ENCODE measurements around the gene CCL17.
"Not testable (repeated sequence)": the region's sequence is repeated elsewhere in the genome, so short reads cannot be mapped to it uniquely, and the experiment has no call there.

Gene CCL17

DNA sequence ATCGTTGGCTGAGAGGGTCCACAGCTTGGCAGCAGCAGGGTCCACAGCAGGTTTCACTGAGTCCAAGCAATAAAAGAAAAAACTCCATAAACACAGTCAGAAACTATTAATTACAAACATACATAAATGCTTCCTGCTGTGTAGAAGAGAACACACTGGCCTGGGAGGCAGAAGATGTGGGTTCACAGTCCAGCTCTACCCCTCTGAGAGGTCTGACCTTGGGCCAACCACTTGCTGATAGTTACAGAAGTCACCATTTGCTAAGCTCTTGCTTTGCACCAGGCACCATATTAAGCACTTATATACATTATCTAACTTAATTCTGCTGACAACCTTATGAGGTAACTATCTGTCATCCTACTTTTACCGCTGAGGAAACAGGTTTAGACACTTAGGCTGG, 27.9 kb downstream of the CCL17 start:
- no peak for DNase-seq (ENCODE audit: low read depth)

DNA sequence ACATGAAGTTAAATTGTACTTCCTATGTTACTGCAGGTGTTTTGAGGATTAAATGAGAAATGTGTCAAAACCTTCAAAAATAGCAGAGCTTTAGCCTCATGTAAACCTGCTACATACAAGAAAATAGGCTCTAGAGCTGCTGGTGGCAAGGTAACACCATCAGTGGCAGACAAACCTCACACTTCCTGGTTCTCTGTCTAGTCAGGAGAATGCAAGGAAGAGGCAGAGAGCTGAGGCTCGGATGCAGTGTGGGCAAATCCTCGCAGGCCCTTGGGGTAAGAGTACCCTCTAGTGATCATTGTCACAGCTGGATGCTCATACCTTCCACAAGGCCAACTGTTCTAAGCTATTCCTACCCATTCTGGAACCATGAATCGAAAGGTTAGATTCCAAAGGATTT, 28.4 kb downstream of the CCL17 start:
- DNase-seq (ENCODE audit: low read depth) = no peak

DNA sequence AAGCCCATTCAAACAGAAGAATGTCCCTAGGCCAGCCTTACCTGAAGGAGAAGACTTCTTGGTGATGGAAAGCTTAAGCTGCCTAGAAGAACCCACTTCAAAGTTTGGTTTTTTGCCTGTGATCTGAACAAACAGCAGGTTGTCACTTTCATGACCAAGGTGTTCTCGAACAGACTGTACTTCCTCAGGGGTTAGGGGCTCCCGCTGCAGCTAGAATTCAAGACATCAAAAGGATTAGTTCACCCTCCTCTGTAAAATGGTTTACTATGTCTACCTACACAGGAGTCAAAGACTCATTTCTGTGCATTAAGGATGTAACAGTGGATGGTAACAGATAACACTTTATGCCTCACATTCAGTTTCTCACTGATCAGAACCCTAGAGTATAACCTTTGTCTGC, 29.4 kb downstream of the CCL17 start:
- DNase-seq (ENCODE audit: low read depth) = no peak

DNA sequence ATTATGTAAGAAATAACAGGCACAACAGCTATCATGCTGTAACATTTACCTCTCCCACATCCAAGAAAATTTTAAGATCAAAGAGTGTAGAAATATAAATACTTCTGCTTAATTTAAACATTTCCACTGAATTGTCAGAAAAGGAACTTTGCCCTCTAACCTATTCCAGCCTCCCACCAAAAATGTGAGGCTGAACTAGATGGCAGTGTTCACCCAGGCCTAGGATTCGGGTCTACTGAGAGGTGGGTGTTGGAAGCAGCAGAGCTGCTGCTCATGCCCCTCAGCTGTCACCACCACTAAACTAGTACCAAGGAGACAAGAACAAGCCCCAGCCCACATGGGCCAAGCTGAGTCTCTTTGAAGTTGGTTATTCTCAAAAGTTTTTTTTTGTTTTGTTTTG, 31.3 kb downstream of the CCL17 start:
- no peak for DNase-seq (ENCODE audit: low read depth)

DNA sequence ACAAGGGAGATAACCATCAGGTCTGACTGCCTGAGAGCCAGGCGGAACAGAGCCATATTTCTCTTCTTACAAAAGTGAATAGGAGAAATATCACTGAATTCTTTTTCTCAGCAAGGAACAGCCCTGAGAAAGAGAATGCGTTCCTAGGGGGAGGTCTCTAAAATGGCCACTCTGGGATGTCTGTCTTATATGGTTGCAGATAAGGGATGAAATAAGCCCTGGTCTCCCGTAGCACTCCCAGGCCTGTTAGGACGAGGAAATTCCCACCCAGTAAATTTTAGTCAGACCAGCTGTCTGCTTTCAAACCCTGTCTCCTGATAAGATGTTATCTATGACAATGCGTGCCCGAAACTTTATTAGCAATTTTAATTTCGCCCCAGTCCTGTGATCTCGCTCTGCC, 35.4 kb downstream of the CCL17 start:
- not testable (repeated sequence) for DNase-seq (ENCODE audit: low read depth)

DNA sequence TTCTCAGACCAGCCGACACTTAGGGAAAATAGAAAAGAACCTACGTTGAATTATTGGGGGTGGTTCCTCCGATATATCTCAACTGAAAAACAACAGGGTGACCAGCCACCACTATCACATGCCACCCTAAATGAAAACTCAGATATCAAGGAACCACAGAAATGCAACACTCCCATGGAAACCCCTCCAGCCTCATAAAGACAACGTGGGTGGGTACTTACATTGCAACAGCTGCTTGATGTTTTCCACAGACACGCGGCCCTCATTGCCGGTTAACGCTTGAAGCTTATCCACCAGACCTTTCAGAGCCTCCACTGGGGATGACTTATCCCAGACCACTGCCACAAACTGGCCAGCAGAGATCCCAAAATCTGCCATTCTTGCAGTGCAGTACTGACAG, 36.0 kb downstream of the CCL17 start:
- not testable (repeated sequence) for DNase-seq (ENCODE audit: low read depth)

DNA sequence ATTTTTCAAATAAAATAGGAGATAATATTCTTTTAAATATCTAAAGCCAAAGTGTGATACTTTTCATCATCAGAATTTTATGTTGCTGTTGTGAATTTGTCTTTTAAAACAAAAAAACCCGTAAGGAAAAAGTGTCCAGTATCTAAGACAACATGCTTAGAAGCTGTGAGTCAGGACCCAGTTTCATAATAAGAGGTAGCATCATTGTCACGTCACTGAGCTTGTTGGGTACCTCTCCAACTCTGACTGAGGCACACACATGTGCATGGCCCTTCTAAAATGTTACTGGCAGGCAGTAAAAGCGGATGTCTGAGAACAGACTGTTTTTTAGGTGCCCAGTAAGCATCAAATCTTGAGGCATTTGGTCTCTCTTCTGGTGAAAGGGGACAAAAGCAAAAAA, 40.1 kb downstream of the CCL17 start:
- no peak for DNase-seq (ENCODE audit: low read depth)

DNA sequence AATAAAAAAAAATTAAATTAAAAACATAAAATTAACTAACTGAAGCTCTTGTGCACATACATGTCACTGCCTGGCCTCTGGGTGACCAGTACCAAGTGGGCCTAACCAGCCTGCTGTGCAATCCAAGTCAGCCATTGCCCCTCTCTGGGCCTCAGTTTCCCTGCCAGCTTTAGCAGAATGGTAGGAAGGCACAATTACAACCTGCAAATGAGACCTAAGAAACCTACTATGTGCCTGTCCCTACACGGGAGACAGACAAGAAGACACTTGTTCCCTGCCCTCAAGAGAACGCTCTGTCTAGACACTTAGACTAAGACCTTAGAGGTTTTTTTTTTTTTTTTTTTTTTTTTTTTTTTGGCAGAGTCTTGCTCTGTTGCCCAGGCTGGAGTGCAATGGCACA, 40.9 kb downstream of the CCL17 start:
- no peak for DNase-seq (ENCODE audit: low read depth)

DNA sequence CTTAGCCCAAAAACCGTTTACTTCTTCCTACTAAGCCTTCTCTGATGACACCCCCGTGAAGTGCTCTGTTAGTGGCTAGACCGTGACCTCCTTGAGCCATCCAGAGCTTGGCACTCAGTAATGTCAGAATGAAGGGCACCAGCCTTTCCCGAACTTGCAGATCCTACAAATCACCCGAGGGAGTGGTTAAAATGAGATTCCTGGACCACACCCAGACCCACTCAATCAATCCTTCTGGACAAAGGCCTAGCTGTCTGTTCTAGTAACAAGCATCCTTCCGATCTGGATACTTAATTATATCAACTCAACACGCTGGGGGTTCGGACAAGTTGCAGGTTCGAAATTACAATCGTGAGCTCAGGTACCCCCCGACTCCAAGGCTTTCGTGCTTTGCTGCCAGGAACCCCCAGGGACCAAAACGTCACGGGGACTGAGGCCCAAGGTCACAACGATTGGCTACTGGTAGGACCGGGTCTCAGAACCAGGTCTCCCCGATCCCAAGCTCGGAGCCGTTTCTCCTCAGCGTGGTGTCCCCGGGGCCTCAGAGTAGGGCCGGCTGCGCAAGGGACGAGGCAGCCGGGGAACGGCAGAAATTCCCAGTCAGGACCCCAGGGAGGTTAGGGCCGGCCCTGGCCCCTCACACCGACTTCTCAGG, 42.1 kb downstream of the CCL17 start:
- DNase-seq (ENCODE audit: low read depth) = peak; percentile 6

DNA sequence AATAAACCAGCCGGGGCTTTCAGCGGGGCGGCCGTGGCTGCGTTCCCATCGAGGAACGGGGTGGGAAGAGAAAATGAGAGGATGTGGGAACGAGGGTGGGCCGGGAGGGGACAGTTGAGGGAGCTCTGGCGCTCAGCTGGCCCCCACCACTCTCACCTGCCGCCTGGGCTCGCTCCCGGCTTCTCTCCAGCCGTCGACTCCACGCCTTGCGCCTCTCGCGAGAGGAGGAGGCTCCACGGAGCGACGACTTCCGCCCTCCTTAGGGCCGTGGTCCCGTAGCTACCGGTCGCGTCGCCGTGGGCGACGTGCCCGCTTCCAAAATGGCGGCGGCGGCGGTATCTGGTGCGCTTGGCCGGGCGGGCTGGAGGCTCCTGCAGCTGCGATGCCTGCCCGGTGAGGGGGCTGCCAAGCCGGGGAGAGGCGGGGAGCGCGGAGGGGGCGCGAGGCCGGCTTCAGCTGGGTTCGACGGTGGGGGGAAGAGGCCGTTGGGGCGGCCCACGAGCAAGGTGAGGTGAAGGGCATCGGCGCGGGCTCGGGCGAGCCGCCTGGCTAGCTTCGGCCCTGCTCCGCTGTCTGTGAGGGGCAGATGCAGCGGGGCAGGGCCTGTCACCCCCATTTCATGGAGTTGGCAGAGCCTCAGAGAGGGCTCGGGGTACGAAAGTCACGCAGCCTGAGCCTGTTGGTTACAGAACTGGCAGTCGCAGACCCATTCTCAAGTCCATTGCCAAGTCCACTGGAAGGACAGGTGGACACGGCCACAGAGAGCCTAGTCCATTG, 42.8 kb downstream of the CCL17 start, which contains the start of the genes CIAPIN1 and COQ9:
Gene CIAPIN1 (minus strand): TSS at position 200 of the 777 bp plus-strand sequence. CDS start 6,457 bp downstream, outside the sequence.
Gene COQ9 (plus strand): TSS at position 294 of the 777 bp plus-strand sequence. CDS start 27 bp downstream, at position 321.
- peak; percentile 78 for DNase-seq (ENCODE audit: low read depth)

DNA sequence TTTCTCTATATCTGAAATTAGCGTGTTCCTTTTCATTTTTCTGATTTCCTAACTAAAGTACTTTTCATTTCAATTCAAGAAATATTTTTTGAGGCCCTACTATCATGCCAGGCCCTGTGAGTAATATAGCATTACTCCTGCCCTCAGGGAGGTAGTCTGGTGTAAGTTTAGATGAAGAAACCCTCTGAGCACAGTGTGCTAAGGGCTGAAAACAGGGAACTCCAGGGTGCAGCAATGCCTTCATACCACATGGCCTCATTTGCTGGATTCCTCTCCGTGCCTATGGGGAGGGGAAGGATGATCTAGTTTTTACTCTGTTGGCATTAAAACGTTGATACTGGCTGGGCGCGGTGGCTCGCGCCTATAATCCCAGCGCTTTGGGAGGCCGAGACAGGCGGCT, 47.5 kb downstream of the CCL17 start:
- no peak for DNase-seq (ENCODE audit: low read depth)

DNA sequence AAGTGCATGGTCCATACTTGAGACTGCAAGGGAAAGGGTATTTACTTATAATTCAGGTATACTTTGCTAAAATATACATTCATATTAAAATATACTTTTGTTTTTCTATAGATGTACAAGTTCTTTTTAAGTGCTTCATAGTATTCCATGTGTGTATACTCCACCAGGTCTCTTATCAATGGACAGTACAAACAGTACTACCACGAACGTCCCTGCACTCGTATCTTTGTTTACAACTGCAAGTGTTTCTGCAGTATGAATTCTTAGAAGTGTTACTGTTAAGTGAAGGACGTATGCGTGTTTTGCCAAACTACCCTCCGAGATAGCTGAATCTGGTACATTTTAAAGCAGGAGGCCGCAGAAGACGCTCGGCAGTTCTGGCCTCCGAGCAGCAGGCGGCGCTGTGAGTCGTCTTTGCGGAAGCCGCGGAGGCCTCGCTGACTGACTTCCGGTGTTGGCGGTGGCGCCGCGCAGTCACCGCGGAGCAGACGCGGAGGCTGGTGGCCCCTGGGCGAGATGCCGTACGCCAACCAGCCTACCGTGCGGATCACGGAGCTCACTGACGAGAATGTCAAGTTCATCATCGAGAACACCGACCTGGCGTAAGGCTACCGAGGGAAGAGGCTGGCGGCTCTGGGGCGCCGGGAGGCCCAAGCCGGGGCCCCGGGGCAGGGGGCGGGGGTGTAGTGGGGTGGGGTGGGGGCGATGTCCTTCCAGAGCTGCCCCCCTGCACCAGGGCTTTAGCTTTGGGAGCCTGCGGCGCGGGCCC, 57.8 kb downstream of the CCL17 start, which contains the start of gene POLR2C:
Gene POLR2C (plus strand): TSS at position 471 of the 769 bp plus-strand sequence. CDS start 46 bp downstream, at position 517.
- peak; percentile 94 for DNase-seq (ENCODE audit: low read depth)

DNA sequence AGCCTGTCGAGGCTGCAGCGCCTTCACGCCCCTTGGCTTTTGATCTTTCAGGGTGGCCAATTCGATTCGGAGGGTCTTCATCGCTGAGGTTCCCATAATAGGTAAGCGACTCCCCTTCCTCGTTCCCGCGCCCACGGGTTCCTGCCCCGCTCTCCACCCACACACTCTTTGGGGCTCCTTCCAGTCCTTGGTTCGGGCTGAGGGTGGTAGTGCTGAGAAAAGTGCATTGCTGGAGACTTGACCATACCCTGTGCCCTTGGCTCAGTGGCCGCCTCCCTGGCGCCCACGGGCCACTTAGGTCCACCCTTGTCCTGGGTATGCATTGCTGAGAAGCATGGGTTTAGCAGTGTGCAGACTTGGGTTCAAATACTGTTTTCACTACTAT, 58.4 kb downstream of the CCL17 start:
- DNase-seq (ENCODE audit: low read depth) = no peak

DNA sequence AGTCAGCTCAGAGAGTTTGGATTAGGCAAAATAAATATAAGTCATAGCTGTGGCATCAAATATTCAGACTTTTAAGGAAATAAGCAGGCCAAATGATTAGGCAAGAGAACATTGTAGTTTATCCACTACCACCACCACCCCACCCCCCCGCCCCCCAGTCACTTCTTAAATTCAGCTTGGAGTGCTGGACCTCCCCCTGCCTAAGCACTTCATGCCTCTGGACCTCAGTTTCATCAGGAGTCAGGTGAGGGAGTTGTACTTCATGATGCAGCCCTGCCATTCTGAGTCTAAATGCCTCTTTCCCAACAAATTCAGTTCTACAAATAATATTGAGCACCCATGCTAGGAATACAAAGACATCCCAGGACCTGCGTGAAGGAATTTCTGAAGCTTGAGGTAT, 60.0 kb downstream of the CCL17 start:
- DNase-seq (ENCODE audit: low read depth) = no peak

Measured in stimulated activated CD8-positive, alpha-beta memory T cell treated with anti-CD3 and anti-CD28 coated beads, Interleukin-15, amount 100 ng/mL, for 24 hours (primary cell).